Activated B cell treated with CpG ODN at 0.5 μM for 24 hours (primary cell): ENCODE measurements around the gene LRRC8C. TPM values are rescaled to one million over a fixed set of nuclear protein-coding genes. Genes with fewer than 3 reads are reported as not detected.
"Not testable (repeated sequence)": the region's sequence is repeated elsewhere in the genome, so short reads cannot be mapped to it uniquely, and the experiment has no call there.

Experiments used
- ATAC-seq: fragments of 200-7000 bp; cut with Tn5 transposase; one replicate; pipeline ENCODE4 v1.10.0; 2021; ENCODE audit warnings: low read depth, mild to moderate bottlenecking, moderate library complexity
- CTCF ChIA-PET: fragments of 350-600 bp; sonication (Branson Sonifier 250); formaldehyde crosslinking; loops from one replicate; lab custom pipeline; 2021; ENCODE audit warnings: antibody characterized with exemption; lab: Charles Lee
- POLR2A ChIA-PET: fragments of 350-600 bp; sonication (Branson Sonifier 250); formaldehyde crosslinking; loops from one replicate; lab custom pipeline; 2021; ENCODE audit warnings: antibody characterized with exemption; lab: Charles Lee
- DNase-seq: peaks from one replicate; pipeline ENCODE4 v3.0.0; 2022
- H3K27ac Mint-ChIP-seq: one replicate; pipeline ENCODE4 v1.8.0; 2020; ENCODE audit warnings: mixed read lengths
- H3K27me3 Mint-ChIP-seq: one replicate; pipeline ENCODE4 v1.8.0; 2021; ENCODE audit warnings: mixed read lengths
- H3K36me3 Mint-ChIP-seq: one replicate; pipeline ENCODE4 v1.8.0; 2021; ENCODE audit warnings: low read depth, mixed read lengths
- H3K4me1 Mint-ChIP-seq: one replicate; pipeline ENCODE4 v1.8.0; 2021; ENCODE audit warnings: mixed read lengths
- H3K4me3 Mint-ChIP-seq: one replicate; pipeline ENCODE4 v1.8.0; 2020; ENCODE audit warnings: mild to moderate bottlenecking, mixed read lengths
- H3K9me3 Mint-ChIP-seq: one replicate; pipeline ENCODE4 v1.8.0; 2020; ENCODE audit warnings: mixed read lengths
- intact Hi-C: fragments of 100-400 bp; cut with micrococcal nuclease; formaldehyde crosslinking; loops from one replicate; pipeline ENCODE4 v1.15.1; 2024
- total RNA-seq: library from RNA; stranded (reverse); gene quantifications from 2 replicates; pipeline ENCODE4 v1.2.3, GENCODE V29; 2022
- TF ChIP-seq, protein P1 (sequence below): fragments of 200-600 bp; IDR thresholded peaks from one replicate; pipeline ENCODE4 v1.8.0; 2022; ENCODE audit warnings: antibody characterized with exemption, mild to moderate bottlenecking

The LRRC8C gene
- total RNA-seq, 1 donor from 2014 or later: 8.4 TPM

DNA sequence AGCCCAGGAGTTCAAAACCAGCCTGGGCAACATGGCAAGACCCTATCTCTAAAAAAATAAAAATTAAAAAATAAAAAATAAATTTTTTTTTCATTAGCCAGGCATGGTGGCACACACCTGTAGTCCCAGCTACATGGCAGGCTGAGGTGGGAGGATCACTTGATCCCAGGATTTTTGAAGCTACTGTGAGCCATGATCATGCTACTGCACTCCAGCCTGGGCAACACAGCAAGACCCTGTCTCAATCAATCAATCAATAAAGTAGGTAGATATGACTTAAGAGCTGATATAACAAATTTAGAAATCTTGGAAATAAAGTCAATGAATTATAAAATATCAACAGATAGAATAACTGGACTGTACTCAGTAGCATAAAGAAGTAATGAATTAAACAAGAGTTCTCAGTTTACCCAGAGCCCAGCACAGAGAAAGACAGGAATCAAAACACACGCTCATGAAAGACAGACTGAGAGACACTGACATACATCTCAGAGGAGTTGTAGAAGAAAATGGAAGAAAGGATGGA lies 69.7 kb downstream of the LRRC8C start:
- H3K4me1 Mint-ChIP-seq: peaks cover 60% of the 10 kb centered on the region
- H3K4me3 Mint-ChIP-seq: no peak overlapping the region
- no peak overlapping the region for H3K27ac Mint-ChIP-seq
- no peaks in the 10 kb centered on the region for H3K9me3 Mint-ChIP-seq
- DNase-seq (no peak), ATAC-seq (no peak)
- H3K36me3 Mint-ChIP-seq: no peaks in the 10 kb centered on the region
- ChIA-PET CTCF (interaction anchor here (1.9 kb wide), 1 partner anchor 60 kb away, joined by 5 read pairs; no protein-coding TSS in a partner anchor), POLR2A (no interaction called here)
- TF ChIP-seq, protein P1, sequence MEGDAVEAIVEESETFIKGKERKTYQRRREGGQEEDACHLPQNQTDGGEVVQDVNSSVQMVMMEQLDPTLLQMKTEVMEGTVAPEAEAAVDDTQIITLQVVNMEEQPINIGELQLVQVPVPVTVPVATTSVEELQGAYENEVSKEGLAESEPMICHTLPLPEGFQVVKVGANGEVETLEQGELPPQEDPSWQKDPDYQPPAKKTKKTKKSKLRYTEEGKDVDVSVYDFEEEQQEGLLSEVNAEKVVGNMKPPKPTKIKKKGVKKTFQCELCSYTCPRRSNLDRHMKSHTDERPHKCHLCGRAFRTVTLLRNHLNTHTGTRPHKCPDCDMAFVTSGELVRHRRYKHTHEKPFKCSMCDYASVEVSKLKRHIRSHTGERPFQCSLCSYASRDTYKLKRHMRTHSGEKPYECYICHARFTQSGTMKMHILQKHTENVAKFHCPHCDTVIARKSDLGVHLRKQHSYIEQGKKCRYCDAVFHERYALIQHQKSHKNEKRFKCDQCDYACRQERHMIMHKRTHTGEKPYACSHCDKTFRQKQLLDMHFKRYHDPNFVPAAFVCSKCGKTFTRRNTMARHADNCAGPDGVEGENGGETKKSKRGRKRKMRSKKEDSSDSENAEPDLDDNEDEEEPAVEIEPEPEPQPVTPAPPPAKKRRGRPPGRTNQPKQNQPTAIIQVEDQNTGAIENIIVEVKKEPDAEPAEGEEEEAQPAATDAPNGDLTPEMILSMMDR: no peak
- no peaks in the 10 kb centered on the region for H3K27me3 Mint-ChIP-seq
- intact Hi-C loops: no loop called here

DNA sequence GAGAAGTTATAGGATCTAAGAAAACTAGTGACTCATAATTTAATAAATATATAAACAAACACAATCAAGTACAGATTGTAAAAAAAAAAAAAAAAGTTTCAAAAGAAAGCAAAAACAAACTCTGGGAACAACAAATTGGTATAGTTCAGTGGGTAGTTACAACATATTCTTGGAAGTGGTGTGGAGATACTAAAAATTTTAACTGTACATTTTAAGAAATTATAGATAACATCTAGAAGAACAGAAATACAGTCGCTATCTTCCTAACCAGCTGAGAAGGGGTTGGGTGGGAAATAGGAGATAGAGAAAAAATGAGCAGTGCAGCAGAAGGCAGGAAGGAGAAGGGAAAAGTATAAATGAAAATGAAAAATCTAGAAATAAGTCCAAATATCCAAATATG lies 70.5 kb downstream of the LRRC8C start:
- ATAC-seq (no peak), DNase-seq (no peak)
- H3K4me3 Mint-ChIP-seq: no peak overlapping the region
- peaks cover 58% of the 10 kb centered on the region for H3K4me1 Mint-ChIP-seq
- CTCF ChIA-PET: interaction anchor here (1.9 kb wide), 1 partner anchor 59 kb away, joined by 5 read pairs; no protein-coding TSS in a partner anchor
- H3K27ac Mint-ChIP-seq: no peak overlapping the region
- no peaks in the 10 kb centered on the region for H3K9me3 Mint-ChIP-seq
- POLR2A ChIA-PET: no interaction called here
- TF ChIP-seq, protein P1: no peak
- intact Hi-C loops: no loop called here
- H3K36me3 Mint-ChIP-seq: no peaks in the 10 kb centered on the region
- H3K27me3 Mint-ChIP-seq: no peaks in the 10 kb centered on the region

DNA sequence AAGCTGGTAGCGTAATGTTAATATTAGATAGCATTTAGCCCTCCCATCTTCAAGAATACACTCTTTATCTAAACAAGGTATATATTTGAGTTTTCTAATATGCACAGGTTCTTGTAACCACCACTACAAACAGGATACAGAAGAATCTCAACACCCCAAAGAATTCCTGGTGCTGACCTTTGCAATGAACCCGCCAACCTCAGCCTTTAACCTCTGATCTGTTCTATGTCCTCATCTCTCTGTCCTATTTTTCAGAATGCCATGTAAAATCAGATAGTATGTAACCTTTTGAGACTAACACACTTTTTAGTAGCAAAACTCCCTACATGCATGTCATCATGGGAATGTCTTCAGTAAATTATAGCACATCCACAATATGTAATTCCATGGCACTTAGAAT lies 71.1 kb downstream of the LRRC8C start:
- intact Hi-C loops: no loop called here
- Mint-ChIP-seq H3K4me1 (peaks cover 58% of the 10 kb centered on the region), H3K27ac (no peak overlapping the region), H3K36me3 (no peaks in the 10 kb centered on the region), H3K9me3 (no peaks in the 10 kb centered on the region), H3K27me3 (no peaks in the 10 kb centered on the region), H3K4me3 (no peak overlapping the region)
- ATAC-seq: no peak
- DNase-seq: no peak
- POLR2A ChIA-PET: no interaction called here
- CTCF ChIA-PET: interaction anchor here (1.9 kb wide), 1 partner anchor 59 kb away, joined by 5 read pairs; no protein-coding TSS in a partner anchor
- TF ChIP-seq, protein P1: no peak

DNA sequence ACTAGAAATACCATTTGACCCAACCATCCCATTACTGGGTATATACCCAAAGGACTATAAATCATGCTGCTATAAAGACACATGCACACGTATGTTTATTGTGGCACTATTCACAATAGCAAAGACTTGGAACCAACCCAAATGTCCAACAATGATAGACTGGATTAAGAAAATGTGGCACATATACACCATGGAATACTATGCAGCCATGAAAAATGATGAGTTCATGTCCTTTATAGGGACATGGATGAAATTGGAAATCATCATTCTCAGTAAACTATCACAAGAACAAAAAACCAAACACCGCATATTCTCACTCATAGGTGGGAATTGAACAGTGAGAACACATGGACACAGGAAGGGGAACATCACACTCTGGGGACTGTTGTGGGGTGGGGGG lies 72.0 kb downstream of the LRRC8C start:
- ATAC-seq, CTCF ChIA-PET, H3K27ac Mint-ChIP-seq, H3K9me3 Mint-ChIP-seq, H3K27me3 Mint-ChIP-seq, H3K4me3 Mint-ChIP-seq, DNase-seq, POLR2A ChIA-PET, intact Hi-C loops, H3K36me3 Mint-ChIP-seq: not testable (repeated sequence)
- peaks cover 50% of the 10 kb centered on the region for H3K4me1 Mint-ChIP-seq

DNA sequence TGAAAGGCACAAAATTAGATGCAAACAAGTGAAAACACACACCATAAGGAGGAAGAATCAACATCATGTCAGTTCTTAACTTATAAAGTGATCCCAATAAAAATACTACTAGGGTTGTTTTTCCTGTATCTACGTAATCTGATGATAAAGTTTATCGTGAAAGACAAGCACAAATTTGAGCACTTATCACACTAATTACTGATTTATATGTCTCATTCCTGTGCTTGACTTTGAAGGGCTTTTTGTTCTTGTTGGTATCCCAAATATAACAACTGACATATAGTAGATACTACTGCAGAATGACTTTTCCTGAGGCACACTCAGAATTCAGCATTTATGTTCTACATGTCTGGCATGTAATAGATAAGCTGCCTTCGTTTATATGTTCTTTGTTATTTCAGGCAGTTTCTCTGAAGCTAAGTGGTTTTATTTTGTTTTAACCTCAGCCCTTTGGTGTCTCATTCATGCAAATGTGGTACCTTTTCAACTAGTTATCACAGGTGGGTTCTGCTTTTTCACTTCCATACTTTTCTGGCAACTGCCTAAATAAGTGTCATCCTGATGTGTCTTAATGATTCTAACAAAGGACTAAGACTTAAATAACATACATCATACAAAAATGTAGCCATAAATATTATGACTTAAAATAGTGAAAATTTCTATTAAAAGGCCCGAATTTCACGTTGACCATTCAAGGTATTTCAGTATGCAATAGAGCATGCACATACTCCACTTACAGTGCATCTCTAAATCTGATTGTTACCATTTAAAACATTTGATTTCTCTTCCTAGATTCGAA lies 73.2 kb downstream of the LRRC8C start:
- CTCF ChIA-PET: interaction anchor here (0.5 to 1.1 kb wide), 3 partner anchors 13 to 56 kb away, joined by 3 to 6 read pairs (median 4); no protein-coding TSS in a partner anchor
- H3K27ac Mint-ChIP-seq: peak overlapping the region; percentile 78
- H3K4me1 Mint-ChIP-seq: peaks cover 40% of the 10 kb centered on the region
- no peaks in the 10 kb centered on the region for H3K27me3 Mint-ChIP-seq
- intact Hi-C loops: loop anchor here (1.0 kb wide), 2 partner anchors 11 to 12 kb away; no protein-coding TSS in a partner anchor
- POLR2A ChIA-PET: interaction anchor here (0.9 to 1.6 kb wide), 5 partner anchors 10 to 116 kb away, joined by 3 to 7 read pairs (median 4); no protein-coding TSS in a partner anchor
- ATAC-seq (peak; percentile 47), DNase-seq (no peak)
- peak overlapping the region; percentile 51 for H3K4me3 Mint-ChIP-seq
- H3K9me3 Mint-ChIP-seq: no peaks in the 10 kb centered on the region
- TF ChIP-seq, protein P1: no peak
- H3K36me3 Mint-ChIP-seq: no peaks in the 10 kb centered on the region
